ENCODE measurements around the gene ADGRF4.
A peak's percentile ranks its signal among the peaks of the same experiment; 100 is the strongest.

ADGRF4 gene

DNA sequence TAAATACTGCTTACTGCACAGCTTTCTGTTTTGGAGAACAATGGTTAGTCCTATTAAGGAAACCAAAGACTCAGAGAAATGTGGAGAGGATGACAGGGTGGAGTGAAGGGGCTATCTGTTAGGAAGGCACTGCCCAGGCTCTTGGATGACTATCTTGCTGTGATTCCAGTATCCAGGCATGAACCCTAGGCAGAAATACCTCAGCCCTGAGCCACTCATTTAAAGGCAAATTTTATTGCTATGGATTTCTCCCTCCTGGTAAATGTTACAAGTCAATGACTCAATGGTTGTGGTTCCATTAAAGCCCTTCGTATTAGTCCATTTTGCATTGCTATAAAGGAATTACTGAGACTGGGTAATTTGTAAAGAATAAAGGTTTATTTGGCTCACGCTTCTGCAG is 25.9 kb downstream of the ADGRF4 start:
- TF ChIP-seq CTCF (conservative IDR thresholded peaks at IDR 0.05; ENCODE audit: control insufficient read depth, insufficient read depth, low read depth, low read length): no peak
- H3K4me3 ChIP-seq (ENCODE audit: control insufficient read depth, low read depth, low read length): no peak overlapping the region
- no peak for DNase-seq (ENCODE audit: low read depth)

DNA sequence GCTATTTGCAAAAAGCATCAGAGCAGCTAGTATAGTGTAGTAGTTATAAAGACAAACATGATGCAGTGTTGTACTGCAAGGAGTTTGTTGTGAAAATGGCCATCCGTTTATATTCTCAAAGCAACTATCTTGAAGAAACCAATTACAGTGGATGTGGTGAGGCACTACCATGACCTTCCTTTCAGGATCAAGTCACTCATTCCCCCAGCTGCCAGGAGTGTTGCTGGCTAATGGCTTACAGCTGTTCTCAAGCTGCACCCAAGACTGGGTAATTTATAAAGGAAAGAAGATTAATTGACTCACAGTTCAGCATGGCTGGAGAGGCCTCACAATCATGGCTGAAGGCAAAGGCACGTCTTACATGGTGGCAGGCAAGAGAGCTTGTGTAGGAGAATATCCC is 29.0 kb downstream of the ADGRF4 start:
- peak; percentile 61 for DNase-seq (ENCODE audit: low read depth)
- TF ChIP-seq CTCF (conservative IDR thresholded peaks at IDR 0.05; ENCODE audit: control insufficient read depth, insufficient read depth, low read depth, low read length): no peak
- H3K4me3 ChIP-seq (ENCODE audit: control insufficient read depth, low read depth, low read length): no peak overlapping the region

GRCh38 chr6:47729019-47729418 is 30.6 kb downstream of the ADGRF4 start:
- H3K4me3 ChIP-seq (ENCODE audit: control insufficient read depth, low read depth, low read length): no peak overlapping the region
- no peak for TF ChIP-seq CTCF (conservative IDR thresholded peaks at IDR 0.05; ENCODE audit: control insufficient read depth, insufficient read depth, low read depth, low read length)
- DNase-seq (ENCODE audit: low read depth): peak; percentile 31

DNA sequence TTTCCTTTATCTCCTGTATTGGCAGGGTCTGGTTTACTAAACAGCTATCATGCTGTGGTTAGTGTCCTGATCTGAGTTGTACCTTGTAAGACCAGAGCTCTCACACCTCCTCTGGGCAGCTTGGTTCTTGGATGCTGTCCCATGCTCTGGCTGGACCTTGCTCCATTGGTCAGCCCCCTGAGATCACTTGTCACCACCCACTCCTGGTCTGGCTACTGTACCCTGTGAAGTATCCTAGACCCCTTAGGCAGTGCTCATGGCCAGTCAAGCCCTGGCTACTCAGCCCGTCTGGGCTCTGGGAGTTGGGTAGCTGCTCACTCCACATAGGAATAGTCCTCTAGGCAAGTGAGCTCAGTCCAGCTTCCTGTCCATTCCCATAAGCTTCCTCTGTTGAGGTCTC is 31.1 kb downstream of the ADGRF4 start:
- no peak for DNase-seq (ENCODE audit: low read depth)
- no peak for TF ChIP-seq CTCF (conservative IDR thresholded peaks at IDR 0.05; ENCODE audit: control insufficient read depth, insufficient read depth, low read depth, low read length)
- no peak overlapping the region for H3K4me3 ChIP-seq (ENCODE audit: control insufficient read depth, low read depth, low read length)

DNA sequence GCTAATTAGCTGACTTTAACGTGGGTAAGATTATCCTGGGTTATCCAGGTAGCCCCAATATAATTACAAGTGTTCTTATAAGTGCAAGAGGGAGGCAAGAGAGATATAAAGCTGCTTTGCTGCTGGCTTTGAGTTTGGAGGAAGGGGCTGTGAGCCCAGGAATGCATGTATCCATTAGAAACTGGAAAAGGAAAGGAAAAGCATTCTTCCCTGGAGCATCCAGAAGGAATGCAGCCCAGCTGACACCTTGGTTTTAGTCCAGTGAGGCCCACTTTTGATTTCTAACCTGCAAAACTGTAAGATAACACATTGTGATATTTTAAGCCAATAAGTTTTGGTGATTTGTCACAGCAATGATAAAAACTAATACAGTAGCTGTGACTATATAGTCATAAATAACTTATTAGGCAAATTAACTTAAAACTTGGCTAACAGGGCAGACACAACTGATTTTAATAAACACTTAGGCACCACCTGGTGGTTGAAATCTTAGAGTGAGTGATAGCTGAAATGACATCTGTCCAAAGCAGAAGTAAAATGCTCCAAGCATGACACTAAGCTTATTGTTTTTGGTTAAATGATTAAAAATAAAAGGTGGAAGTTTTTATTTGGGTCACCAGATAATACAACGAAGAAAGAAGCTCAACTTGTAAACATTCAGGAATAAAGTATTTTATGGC is 35.6 kb downstream of the ADGRF4 start:
- no peak overlapping the region for H3K4me3 ChIP-seq (ENCODE audit: control insufficient read depth, low read depth, low read length)
- peak; percentile 19 for DNase-seq (ENCODE audit: low read depth)
- peak; percentile 11 for TF ChIP-seq CTCF (conservative IDR thresholded peaks at IDR 0.05; ENCODE audit: control insufficient read depth, insufficient read depth, low read depth, low read length)

DNA sequence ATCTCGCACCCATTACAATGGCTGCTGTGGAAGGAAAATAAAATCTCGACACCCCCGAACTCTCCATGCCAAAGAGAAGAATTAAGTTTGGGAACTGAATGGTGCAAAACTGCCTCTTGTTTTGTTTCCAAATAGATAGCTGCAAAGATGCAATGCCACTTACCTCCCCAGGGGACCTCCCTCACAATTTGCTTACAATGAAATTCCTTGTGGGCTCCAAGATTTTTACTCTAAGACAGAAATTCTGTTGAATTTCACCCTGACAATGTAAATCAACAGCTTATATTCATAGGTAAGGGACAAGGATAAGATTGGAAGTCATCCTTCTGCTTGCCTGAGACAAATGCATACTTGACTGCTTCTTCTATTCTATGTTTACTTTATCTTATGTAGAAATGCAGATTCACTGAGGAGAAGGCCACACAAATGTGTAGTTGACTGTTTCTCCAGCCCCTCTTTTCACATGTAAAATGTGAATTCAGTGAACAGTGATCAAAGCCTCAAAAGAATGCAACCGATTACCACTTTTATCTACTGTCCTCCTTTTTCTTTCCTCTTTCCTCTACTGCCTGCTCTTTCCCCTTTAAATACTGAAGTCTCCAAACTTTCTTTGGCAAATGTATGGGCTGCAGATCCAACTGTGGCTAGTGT is 36.6 kb downstream of the ADGRF4 start:
- DNase-seq (ENCODE audit: low read depth): no peak
- no peak overlapping the region for H3K4me3 ChIP-seq (ENCODE audit: control insufficient read depth, low read depth, low read length)
- no peak for TF ChIP-seq CTCF (conservative IDR thresholded peaks at IDR 0.05; ENCODE audit: control insufficient read depth, insufficient read depth, low read depth, low read length)

All from fibroblast of mammary gland (primary cell).